Vagina (tissue), 2 donors: ENCODE results near the gene NKTR. TPM values are rescaled to one million over a fixed set of nuclear protein-coding genes. Genes with fewer than 3 reads are reported as not detected.
A peak's percentile ranks its signal among the peaks of the same experiment; 100 is the strongest.

Source experiments
- DNase-seq, 2 donors: peaks; one replicate each; pipeline ENCODE4 v3.0.0-alpha.2; 2017; ENCODE audit errors: extremely low spot score in 2 of 2
- H3K27ac ChIP-seq: fragments of 200-600 bp; sonication (generic); one replicate; pipeline ENCODE4 v1.5.1; 2019
- H3K27me3 ChIP-seq: fragments of 200-600 bp; sonication (generic); one replicate; pipeline ENCODE4 v1.5.1; 2019
- H3K36me3 ChIP-seq, 2 donors: fragments of 200-600 bp; sonication (generic); one replicate each; pipeline ENCODE4 v1.5.1; 2017 to 2019
- H3K4me1 ChIP-seq: fragments of 200-600 bp; sonication (generic); one replicate; pipeline ENCODE4 v1.5.1; 2019
- H3K4me3 ChIP-seq, 2 donors: fragments of 200-600 bp; sonication (generic); 1 replicate in 1 of 2; 2 replicates in 1 of 2; pipeline ENCODE4 v1.5.1; 2016 to 2019
- H3K9me3 ChIP-seq: fragments of 200-600 bp; sonication (generic); one replicate; pipeline ENCODE4 v1.5.1; 2019
- CTCF ChIP-seq, 3 experiments: fragments of 450-650 bp in 2 of 3; fragments of 200-600 bp in 1 of 3; sonication (generic) in 1 of 3; IDR thresholded peaks; one replicate each; pipeline ENCODE4 v1.5.1; 2017 to 2019; ENCODE audit warnings: antibody characterized with exemption in 3 of 3, mild to moderate bottlenecking in 2 of 3, moderate library complexity in 2 of 3
- POLR2A ChIP-seq, 2 donors: fragments of 450-650 bp; IDR thresholded peaks; one replicate each; pipeline ENCODE4 v1.6.1; 2017; ENCODE audit warnings: antibody characterized with exemption in 2 of 2, mild to moderate bottlenecking in 2 of 2, moderate library complexity in 2 of 2
- POLR2AphosphoS5 ChIP-seq, 2 donors: sonication (generic); formaldehyde crosslinking; IDR thresholded peaks; one replicate each; pipeline ENCODE4 v1.9.0; 2017; ENCODE audit warnings: antibody characterized with exemption in 2 of 2, mild to moderate bottlenecking in 2 of 2, low read depth in 1 of 2; ENCODE audit not compliant: insufficient read depth in 1 of 2
- intact Hi-C: fragments of 100-400 bp; cut with DNase I; formaldehyde crosslinking; loops from one replicate; pipeline ENCODE4 v1.15.1; 2023
- total RNA-seq: library from RNA; depleted of rRNA; stranded (reverse); fragments of >200 nt; gene quantifications from one replicate; pipeline ENCODE4 v1.2.3, GENCODE V29; 2016

NKTR gene
- total RNA-seq, 1 donor from 2014 or later: 128 TPM

GRCh38 chr3:42660898-42661297 is 60.4 kb downstream of the NKTR start:
- Histone ChIP-seq H3K4me1 (peaks cover 43% of the 10 kb centered on the region), H3K27ac (no peak overlapping the region), H3K27me3 (no peaks in the 10 kb centered on the region), H3K9me3 (no peaks in the 10 kb centered on the region), H3K36me3 (peaks cover 0 to 7% of the 10 kb centered on the region in 2 donors), H3K4me3 (no peak overlapping the region)
- DNase-seq: peak in 1 of 2 donors; percentile 86
- intact Hi-C loops: no loop called here
- TF ChIP-seq POLR2A (IDR thresholded peaks at IDR 0.05): no peak
- TF ChIP-seq CTCF (IDR thresholded peaks at IDR 0.05): no peak
- TF ChIP-seq POLR2AphosphoS5 (IDR thresholded peaks at IDR 0.05; ENCODE audit: insufficient read depth in 1 of 2, low read depth in 1 of 2): no peak

DNA sequence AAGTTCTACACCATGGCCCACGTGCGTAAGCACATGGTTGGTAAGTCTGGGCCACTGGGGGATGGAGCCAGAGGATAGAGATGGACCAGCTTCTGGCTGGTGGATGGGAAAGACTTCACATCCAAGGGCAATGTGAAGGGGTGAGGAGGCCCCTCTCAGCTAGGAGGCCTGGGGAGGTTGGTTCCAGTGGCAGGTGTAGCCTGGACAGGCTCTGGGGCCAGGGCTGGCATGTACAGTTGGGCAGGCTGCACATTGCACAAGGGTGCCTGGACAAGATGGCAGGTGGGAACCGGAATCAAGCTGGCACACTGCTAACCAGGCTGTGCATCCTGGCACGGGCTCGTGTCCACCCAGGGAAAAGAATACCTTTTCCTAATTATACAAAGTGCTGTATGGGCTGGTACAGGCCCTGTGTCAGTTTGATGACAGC is 61.1 kb downstream of the NKTR start:
- intact Hi-C loops: no loop called here
- Histone ChIP-seq H3K27me3 (no peaks in the 10 kb centered on the region), H3K4me3 (no peak overlapping the region), H3K36me3 (peaks cover 0 to 7% of the 10 kb centered on the region in 2 donors), H3K4me1 (peaks cover 43% of the 10 kb centered on the region), H3K27ac (no peak overlapping the region), H3K9me3 (no peaks in the 10 kb centered on the region)
- no peak for TF ChIP-seq POLR2AphosphoS5 (IDR thresholded peaks at IDR 0.05; ENCODE audit: insufficient read depth in 1 of 2, low read depth in 1 of 2)
- TF ChIP-seq CTCF (IDR thresholded peaks at IDR 0.05): no peak
- no peak for TF ChIP-seq POLR2A (IDR thresholded peaks at IDR 0.05)
- peak; percentile 78 to 92 for DNase-seq

GRCh38 chr3:42662037-42662812 is 61.7 kb downstream of the NKTR start:
- peaks cover 43% of the 10 kb centered on the region for H3K4me1 ChIP-seq
- intact Hi-C loops: no loop called here
- no peaks in the 10 kb centered on the region for H3K9me3 ChIP-seq
- no peaks in the 10 kb centered on the region for H3K27me3 ChIP-seq
- peaks cover 0 to 7% of the 10 kb centered on the region in 2 donors for H3K36me3 ChIP-seq
- TF ChIP-seq POLR2AphosphoS5 (IDR thresholded peaks at IDR 0.05; ENCODE audit: insufficient read depth in 1 of 2, low read depth in 1 of 2) (no peak), CTCF (IDR thresholded peaks at IDR 0.05) (no peak), POLR2A (IDR thresholded peaks at IDR 0.05) (no peak)
- DNase-seq: peak; percentile 74 to 88
- no peak overlapping the region for H3K4me3 ChIP-seq
- H3K27ac ChIP-seq: no peak overlapping the region

- peaks cover 51% of the 10 kb centered on the region for H3K4me1 ChIP-seq
- TF ChIP-seq POLR2A (IDR thresholded peaks at IDR 0.05) (no peak), CTCF (IDR thresholded peaks at IDR 0.05) (no peak), POLR2AphosphoS5 (IDR thresholded peaks at IDR 0.05; ENCODE audit: insufficient read depth in 1 of 2, low read depth in 1 of 2) (no peak)
- no peak overlapping the region for H3K4me3 ChIP-seq
- no peaks in the 10 kb centered on the region for H3K27me3 ChIP-seq
- intact Hi-C loops: no loop called here
- H3K27ac ChIP-seq: no peak overlapping the region
- H3K9me3 ChIP-seq: no peaks in the 10 kb centered on the region
- H3K36me3 ChIP-seq: peaks cover 0 to 7% of the 10 kb centered on the region in 2 donors
- DNase-seq: peak in 1 of 2 donors; percentile 61
Observed at GRCh38 chr3:42662813-42663535, 62.5 kb downstream of the NKTR start.
